GM19025 (cell line): ENCODE data around the gene TRIM42.

Experiments
- ATAC-seq: cut with Tn5 transposase; IDR thresholded peaks from one replicate; pipeline ENCODE4 v1.9.1; 2021; ENCODE audit warnings: mild to moderate bottlenecking, low read depth, moderate library complexity; ENCODE audit not compliant: unreplicated experiment

The TRIM42 gene

DNA sequence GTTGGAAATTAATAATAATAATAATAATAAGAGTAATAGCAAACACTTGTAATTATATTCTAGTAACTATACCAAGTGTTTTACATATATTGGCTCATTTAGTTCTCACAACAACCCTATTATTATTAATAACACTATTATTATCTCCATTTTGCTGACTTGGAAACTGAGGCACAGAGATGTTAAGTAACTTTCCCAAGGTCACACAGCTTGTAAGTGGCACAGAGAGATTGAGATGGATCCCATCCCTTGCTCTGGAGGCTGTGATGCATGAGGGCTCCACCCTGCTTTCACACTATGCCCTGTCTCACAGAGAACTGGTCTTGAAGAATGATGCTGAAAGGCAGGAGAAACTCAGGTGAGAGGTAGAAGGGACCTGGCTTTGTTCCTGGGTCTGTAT, 31.9 kb downstream of the TRIM42 start:
- ATAC-seq, result no peak

DNA sequence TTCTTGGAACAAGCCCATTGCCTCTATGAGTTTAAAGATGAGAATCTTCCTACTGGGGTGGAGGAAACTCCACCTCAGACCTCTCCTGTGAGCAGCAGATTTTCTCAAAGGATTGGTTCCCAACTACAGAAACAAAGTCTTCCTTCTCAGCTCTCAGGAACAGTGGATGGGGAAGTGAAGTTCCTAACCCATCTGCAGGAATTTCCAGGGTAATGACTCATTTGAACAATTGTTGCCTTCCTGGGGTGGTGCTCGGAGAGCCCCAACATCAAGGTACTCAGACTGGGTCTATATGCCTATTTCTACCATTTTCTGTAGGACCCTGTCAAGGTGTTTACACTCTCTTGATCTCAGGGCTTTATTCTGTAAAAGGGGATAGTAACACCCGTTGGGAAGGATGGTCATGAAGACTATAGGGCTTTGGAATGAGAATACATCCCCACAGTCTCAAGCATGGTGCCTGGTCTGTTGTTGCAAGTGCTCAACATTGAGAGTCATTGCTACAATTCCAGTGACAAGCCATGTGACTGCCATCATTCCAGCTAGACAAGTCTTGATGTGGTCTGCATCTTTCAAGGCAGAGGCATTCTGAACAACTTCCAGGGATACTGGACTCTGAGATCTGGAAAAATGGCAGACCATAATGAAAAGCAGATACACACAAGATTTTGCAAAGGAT, 33.0 kb downstream of the TRIM42 start:
- no peak for ATAC-seq

DNA sequence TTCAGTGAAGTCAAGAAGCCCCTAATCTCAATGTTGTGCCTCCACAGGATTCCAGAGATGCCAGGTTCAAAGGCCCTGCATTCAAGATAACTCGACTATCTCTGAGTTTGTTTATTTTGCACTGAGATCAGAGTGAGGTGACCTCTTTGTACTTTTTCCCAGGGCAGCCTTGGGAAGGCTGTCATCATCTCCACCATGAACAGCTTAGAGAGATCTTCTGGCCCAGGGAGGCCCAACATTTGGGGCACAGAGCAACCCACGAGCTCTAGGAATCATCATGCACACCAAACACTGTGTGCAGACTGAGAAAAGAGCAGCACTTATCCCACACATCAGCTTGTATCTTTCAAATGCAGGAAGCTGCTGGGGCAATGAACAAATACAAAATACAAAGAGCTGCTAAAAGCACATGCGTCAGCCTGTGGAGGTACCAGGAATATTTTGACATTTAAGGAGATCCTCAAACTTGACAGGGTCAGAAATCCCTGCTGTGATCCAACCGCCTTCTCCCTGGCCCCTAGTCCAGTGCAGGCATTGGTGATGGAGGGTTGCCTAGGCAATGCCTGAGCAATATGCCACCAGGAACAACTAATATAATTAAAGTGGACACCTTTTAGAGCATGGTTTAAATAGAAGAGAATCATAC, 33.6 kb downstream of the TRIM42 start:
- no peak for ATAC-seq

DNA sequence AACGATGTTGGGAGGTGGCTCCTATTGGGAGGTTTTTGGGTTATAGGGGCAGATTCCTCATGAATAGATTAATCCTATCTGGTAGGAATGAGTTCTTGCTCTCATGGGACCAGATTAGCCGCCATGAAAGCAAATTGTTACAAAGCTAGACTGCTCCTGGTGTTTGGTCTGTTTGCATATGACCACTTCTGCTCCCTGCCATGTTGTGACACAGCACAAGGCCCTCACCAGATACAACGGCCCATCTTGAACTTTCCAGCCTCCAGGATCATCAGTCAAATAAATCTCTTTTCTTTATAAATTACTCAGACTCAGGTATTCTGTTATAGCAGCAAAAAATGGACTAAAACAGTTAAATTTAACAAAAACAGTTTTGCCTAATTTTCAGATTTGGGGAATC, 34.4 kb downstream of the TRIM42 start:
- no peak for ATAC-seq

DNA sequence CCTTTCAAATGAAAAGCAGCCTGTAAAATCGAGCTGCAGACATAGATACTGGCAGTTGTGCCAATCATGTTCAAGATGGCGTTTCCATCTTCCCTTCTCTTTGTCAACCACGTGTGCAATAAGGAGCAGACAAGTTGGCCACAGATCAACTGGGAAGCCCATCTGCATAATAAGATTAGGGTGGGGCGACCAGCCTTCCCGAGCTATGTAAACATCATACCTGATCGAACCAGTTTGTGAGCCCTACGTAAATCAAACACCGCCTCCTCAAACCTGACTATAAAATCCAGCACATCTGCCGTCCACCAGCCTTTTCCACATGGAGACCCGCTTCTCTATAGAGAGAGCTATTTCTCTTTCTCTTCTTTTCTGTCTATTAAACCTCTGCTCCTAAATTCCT, 37.2 kb downstream of the TRIM42 start:
- no peak for ATAC-seq

DNA sequence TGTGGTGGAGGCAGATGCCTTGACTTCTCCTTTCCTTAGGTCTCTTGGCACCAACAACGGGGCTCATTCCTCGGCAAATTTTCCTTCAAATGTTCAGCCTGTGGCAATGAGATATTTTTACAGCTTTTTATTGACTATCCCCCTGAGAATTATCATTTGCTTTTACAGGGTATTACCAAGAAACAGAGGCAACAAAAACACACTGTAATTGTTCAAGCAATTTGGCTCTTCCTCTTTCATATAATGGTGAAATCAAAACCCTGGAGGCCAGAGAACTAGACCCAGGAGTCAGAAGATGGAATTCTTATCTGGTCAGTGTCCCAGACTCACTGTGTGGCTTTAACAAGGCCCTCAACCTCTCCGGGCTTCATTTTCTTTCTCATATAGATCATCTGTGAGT, 40.1 kb downstream of the TRIM42 start:
- ATAC-seq, result no peak

DNA sequence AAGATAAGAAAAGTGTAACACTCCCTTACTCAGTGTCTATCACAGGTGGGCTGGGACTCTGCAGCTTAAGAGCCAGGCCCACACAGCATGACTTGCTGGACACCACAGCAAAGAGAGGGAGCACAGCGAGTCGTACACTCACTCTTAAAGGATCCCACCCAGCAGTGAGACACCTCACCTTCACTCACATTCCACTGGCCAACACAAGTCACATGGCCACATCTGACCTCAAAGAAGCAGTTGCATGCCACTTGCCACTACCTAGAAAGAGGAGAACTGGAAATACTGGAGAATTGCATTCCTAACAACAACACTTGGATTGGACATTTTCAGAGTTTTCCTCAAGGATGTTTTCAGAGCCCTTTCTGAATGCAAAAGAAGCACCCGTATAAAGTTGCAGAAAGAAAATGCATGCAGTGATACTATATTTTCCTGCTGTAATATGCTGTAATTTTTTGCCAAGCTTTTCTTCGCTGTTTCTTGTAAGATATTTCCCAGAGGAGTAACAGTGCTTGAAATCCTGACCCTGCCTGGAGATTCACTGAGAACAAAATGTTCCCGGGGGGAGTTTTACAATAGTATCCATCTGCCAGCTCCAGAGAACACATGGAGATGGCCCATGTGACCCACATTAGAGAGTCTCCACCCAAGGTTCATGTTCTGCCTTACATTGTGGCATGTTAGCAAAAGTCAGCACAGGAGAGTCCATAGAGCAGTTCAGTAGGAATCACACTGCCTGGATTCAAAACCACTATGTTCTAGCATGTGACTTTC, 42.2 kb downstream of the TRIM42 start:
- ATAC-seq, result no peak

DNA sequence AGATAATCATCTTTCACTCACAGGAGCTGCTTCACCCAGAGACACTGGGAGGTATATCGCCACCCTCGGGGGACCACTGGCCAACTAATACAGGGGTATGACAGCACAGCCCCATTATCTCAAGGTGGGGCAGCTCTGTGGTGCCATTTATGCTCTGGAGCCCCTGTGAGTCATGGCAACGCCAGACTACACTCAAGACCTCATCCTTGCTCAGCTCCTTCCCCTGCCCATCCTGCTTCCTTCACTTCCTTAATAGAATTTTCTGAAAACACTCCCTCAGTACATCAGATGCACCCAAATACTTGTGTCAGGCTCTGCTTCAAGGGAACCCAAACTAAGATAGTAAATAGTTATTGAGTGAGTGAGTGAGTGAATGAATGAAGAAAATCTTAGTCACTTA, 45.7 kb downstream of the TRIM42 start:
- no peak for ATAC-seq

DNA sequence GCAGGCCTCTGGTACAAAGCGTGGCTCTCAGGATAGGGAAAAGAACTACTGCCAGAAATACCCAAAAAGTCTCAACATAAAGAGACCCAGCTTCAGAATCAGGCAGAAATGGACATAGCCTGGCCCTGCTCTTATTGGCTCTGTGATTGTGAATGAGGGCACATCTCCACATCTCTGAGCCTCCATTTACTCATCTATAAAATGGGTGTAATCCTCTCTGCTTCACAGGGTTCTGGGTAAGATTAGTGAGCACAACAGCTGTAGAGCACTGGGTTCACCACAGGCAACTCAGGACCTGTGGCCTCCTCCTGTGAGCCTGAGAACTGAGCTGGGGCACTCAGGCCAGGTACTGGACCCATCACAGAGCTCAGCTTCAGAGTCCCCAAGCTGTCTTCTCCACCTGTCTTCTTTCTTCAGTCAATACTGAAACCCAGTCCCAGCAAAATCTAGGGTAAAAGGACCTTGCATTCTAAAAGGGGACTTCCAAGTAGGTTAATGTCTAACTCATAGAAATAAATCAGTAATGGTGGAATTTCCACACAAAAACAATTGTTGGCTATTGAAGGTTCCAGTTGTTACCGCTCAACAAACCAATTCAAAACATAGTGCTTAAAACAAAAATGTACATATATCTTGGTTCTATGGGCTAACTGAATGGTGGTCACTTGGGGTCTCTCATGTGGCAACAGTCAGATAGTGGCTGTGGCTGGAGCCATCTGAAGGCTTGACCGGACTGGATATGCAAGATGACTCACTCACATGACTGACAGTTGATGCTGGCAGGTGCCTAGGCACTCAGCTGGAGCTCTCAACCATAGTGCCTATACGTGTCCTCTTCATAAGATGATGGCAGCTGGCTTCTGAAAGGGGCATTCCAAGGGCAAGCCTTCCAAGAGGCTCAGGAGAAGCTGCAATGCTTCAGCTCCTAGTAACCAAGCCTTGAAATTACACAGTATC, 47.3 kb downstream of the TRIM42 start:
- peak; percentile 75 for ATAC-seq

DNA sequence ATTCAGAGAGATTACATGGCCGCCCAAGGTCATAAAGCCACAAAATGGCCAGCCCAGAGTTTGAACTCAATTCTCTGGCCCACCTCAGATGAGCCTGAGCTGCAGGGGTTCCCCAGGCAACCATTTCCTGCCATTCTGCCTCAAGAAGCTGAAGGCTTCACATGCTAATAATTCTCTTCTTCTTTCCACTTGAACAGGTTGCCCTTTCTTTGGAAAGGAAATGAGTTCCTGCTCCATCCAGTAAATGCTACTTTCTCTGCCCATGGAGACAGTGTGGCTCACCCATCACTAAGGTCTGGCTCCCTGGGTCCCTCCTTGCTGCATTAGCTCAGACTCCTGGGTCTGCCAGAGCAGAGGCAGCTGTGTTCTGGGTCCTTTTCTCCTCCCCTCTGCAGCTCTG, 48.2 kb downstream of the TRIM42 start:
- no peak for ATAC-seq

DNA sequence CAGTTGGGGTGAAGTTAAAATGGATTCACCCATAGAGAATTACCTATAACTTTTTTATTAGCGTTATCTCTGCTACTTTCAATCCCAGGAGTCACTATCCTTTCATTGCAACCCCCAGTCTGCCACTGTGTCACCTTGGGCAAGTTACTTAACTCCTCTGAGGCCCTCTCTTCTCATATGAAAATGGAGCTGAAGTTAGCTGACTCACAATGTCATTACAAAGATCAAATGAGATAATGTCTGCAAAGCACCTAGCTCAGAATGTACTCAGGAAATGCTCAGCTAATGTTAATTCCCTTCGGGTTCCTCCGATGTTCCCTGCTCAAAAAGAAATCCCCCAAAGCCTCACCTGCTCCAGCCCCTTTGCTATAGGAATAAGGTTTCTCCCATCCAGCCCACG, 50.0 kb downstream of the TRIM42 start:
- no peak for ATAC-seq

DNA sequence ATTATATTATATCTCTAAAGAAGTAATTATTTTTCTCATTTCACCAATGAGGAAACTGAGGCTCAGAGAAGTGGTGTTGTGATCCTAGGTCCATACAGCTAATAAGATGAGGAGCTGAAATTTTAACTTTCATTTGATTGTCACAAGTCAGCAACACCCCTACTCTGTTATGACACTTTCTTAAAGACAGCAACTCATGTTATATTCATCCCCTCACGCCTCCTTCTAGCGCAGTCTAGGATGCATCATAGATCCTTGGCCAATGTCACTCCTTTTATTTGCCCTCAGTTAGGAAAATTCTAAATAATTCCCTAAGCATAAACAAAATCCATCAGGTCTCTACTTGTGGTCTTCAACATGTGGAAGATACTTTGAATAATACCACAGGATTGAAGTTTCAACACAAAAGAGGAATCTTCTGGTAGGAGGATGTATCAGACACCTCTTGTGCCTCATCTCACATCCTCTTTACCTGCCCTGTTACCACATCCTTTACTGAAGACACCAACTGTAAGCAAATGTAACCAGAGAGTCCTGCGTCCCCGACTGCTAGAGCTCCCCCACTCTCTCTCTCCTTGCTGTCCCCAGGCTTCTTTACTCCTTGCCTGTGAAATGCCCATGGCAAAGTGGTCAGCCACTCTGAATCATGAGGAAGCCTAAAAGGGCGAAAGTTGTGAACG, 53.7 kb downstream of the TRIM42 start:
- peak; percentile 79 for ATAC-seq

DNA sequence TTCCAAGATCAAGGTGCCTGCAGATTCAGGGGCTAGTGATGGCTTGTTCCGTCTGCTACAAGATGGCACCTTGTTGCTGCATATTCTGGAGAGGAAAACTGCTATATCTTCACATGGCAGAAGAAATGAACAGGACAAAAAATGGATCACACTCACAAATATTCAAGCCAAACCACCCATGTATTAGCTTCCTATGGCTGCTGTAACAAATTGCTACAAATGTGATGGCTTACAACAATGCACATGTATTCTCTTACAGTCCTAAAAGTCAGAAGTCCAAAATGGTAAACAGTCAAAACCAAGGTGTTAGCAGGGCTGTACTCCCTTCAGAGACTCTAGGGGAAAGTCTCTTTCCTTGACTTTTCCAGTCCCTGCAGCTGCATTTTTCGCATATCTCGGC, 55.8 kb downstream of the TRIM42 start:
- ATAC-seq, result no peak

DNA sequence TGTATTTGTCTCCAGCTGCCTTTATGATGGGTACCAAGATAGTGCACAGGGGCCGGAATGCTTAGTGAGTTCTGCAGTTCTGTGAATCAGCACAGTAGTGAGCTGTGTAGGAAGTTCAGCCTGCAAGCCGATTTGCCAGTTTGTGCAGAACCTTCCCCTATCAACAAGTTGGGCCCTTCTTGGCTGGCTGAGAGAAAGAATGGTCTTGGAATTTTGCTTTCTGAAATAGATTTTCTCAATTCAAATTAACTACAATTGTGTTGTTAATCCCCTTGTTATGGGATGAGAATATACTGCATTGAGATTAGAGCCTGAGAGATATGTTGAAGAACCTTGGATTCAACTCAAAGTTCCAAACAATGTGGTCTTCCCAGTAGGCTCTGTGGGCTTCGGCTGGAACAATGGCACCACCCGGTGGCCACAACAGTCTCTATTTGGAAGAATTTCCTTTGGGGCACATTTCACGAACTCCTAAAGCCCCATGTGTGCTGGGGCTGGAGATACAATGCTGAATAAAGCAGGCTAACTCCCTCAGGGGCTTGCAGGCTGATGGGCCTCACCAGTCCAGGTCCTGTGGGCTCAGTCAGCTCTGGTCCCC, 59.1 kb downstream of the TRIM42 start:
- no peak for ATAC-seq

DNA sequence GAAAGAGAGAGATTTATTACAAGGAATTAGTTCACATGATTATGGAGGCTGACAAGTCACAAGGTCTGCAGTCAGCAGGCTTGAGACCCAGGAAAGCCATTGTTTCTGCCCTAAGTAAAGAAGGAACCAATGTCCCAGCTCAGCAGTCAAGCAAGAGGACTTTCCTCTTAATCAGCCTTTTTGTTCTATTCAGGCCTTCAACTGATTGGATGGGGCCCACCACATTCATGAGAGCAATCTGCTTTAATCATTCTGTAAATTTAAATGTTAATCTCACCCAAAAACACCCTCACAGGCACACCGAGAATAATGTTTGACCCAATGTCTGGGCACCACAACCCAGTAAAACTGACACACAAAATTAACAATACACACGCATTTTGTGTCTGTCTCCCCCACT, 64.3 kb downstream of the TRIM42 start:
- no peak for ATAC-seq

DNA sequence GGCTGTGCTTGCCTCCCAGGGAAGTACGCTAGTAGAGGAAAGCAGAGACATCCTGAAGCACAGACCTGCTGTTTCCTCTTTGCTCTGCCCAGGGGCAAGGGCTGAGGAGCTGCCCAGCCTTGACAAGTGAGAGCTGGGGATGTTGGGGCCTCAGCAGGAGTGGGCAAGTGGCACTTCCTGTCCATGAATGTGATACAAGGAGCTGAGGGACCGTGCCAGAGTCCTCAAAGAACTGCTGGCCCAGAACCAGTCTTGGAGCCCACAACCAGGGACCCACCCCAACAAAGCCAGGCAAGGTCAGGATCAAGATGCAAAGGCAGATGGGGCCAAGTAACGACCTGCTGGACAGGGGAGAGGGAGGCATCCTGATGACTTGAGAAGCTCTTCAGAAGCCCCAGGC, 70.3 kb downstream of the TRIM42 start:
- no peak for ATAC-seq

DNA sequence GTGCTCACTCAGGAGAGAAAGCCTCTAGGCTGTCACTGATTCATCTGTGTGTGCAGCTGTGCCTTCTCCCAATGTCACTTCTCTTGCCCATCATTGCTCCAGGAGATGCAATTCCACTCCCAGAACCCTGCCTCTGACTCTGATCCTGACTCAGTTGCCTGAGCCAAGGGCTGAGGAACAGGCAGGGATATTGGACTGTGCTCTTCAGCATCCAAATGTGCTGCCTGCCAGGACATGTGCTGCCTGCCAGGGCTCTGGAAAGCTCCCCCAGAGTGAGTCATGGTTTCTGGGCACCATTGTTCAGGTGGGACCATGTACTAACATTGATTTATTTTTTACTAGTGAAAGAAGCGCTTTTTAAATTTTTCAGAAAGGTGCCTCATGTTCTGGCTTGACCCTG, 71.0 kb downstream of the TRIM42 start:
- ATAC-seq, result no peak
